ENCODE results near the gene WIPI1.
"Not testable (repeated sequence)": the region's sequence is repeated elsewhere in the genome, so short reads cannot be mapped to it uniquely, and the experiment has no call there.

Gene WIPI1

GRCh38 chr17:68457168-68457538 lies at the start of gene WIPI1:
Gene WIPI1 (minus strand): TSS chr17:68457496. CDS start chr17:68457421, 75 bp downstream.
- no peak for TF ChIP-seq CTCF (IDR thresholded peaks at IDR 0.05; ENCODE audit: borderline replicate concordance, insufficient read depth, low read depth, low read length)
- peak within 1 kb of the TSS; percentile 80 for H3K4me3 ChIP-seq (ENCODE audit: low read depth, low read length)

GRCh38 chr17:68505951-68506350 lies 48.7 kb upstream of the WIPI1 start:
- no peak overlapping the region for H3K4me3 ChIP-seq (ENCODE audit: low read depth, low read length)
- no peak for TF ChIP-seq CTCF (IDR thresholded peaks at IDR 0.05; ENCODE audit: borderline replicate concordance, insufficient read depth, low read depth, low read length)

- no peak for TF ChIP-seq CTCF (IDR thresholded peaks at IDR 0.05; ENCODE audit: borderline replicate concordance, insufficient read depth, low read depth, low read length)
- H3K4me3 ChIP-seq (ENCODE audit: low read depth, low read length), result no peak overlapping the region
Observed at GRCh38 chr17:68501074-68501473, 43.8 kb upstream of the WIPI1 start.

DNA sequence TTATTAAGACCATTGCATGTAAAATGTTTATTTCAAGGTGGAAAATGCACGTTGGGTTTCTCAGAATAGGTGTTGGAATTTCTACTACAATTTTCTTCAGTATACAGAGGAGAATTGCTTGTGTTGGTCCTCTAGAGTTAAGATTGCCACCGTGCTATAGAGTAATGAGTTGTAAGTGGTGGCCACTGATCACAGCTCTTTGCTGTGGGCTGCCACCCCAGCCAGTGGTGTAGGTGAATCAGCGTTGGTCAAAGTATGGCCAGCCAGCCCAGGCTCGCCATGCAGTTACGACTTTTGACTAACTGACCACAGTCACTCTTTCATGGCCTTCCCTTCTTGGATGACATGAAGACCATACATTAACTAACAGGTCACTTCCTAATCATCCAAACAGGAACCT lies 42.3 kb upstream of the WIPI1 start:
- no peak for TF ChIP-seq CTCF (IDR thresholded peaks at IDR 0.05; ENCODE audit: borderline replicate concordance, insufficient read depth, low read depth, low read length)
- no peak overlapping the region for H3K4me3 ChIP-seq (ENCODE audit: low read depth, low read length)

GRCh38 chr17:68498479-68499326 lies 41.4 kb upstream of the WIPI1 start:
- TF ChIP-seq CTCF (IDR thresholded peaks at IDR 0.05; ENCODE audit: borderline replicate concordance, insufficient read depth, low read depth, low read length), result no peak
- H3K4me3 ChIP-seq (ENCODE audit: low read depth, low read length), result no peak overlapping the region

- H3K4me3 ChIP-seq (ENCODE audit: low read depth, low read length), result no peak overlapping the region
- no peak for TF ChIP-seq CTCF (IDR thresholded peaks at IDR 0.05; ENCODE audit: borderline replicate concordance, insufficient read depth, low read depth, low read length)
Observed at GRCh38 chr17:68497885-68498319, 40.6 kb upstream of the WIPI1 start.

GRCh38 chr17:68495081-68495480 lies 37.8 kb upstream of the WIPI1 start:
- TF ChIP-seq CTCF (IDR thresholded peaks at IDR 0.05; ENCODE audit: borderline replicate concordance, insufficient read depth, low read depth, low read length), result no peak
- no peak overlapping the region for H3K4me3 ChIP-seq (ENCODE audit: low read depth, low read length)

DNA sequence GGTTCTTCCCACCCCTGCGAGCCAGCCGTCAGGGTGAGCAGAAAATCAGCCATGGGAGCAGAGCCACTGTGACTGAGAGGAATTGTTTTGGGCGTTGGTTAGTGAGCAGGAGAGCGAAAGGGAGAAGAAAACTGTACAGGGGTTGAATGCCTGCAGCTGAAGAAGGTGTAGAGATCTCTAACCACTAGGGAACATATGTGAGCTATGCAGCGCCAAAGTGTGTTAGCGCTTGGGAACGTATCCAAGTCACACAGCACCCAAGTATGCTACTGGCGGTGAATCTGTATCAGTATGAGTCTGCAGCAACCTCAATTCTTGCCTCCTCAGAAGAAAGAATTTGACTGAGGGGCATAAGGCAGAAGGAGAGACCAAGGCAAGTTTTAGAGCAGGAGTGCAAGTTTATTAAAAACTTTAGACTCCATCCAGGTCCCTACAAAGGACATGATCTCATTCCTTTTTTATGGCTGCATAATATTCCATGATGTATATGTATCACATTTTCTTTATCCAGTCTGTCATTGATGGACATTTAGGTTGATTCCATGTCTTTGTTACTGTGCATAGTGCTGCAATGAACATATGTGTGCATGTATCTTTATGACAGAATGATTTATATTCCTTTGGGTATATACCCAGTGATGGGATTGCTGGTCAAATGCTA lies 35.2 kb upstream of the WIPI1 start:
- H3K4me3 ChIP-seq (ENCODE audit: low read depth, low read length), result not testable (repeated sequence)
